ENCODE results near the gene SPOCK1.

GRCh38 chr5:137098663-137099062 is 400.5 kb downstream of the SPOCK1 start:
- TF ChIP-seq CTCF (IDR thresholded peaks at IDR 0.05; ENCODE audit: poor library complexity) (no peak), EZH2phosphoT487 (IDR thresholded peaks at IDR 0.05; ENCODE audit: low read depth, severe bottlenecking, unreplicated experiment) (no peak), EZH2 (IDR thresholded peaks at IDR 0.05; ENCODE audit: borderline replicate concordance) (no peak)

Data from hepatocyte (in vitro differentiated cells).